Motor neuron (in vitro differentiated cells): ENCODE data around the gene PTTG1IP. TPM values are rescaled to one million over a fixed set of nuclear protein-coding genes. Genes with fewer than 3 reads are reported as not detected.

ENCODE experiments used
- ATAC-seq, 8 experiments: fragments of 200-7000 bp; cut with Tn5 transposase; replicated peaks in 6 of 8; 2 replicates each; pipeline ENCODE4 v1.8.0; 2021; ENCODE audit warnings: mild to moderate bottlenecking in 8 of 8, moderate library complexity in 8 of 8
- H3K27ac ChIP-seq, 2 donors: fragments of 250-450 bp; sonication (Bioruptor Pico); 2 replicates each; pipeline ENCODE4 v1.9.0; 2021; ENCODE audit warnings: antibody characterized with exemption in 2 of 2, mild to moderate bottlenecking in 2 of 2, moderate library complexity in 1 of 2
- H3K4me1 ChIP-seq, 2 donors: fragments of 250-450 bp; sonication (Bioruptor Pico); replicated peaks in 1 of 2; 2 replicates each; pipeline ENCODE4 v1.6.1; 2021; ENCODE audit warnings: antibody characterized with exemption in 2 of 2, mild to moderate bottlenecking in 2 of 2, moderate library complexity in 1 of 2
- H3K4me3 ChIP-seq, 5 donors: fragments of 250-450 bp; sonication (Bioruptor Pico); 2 replicates each; pipeline ENCODE4 v1.9.0; 2021; ENCODE audit warnings: antibody characterized with exemption in 5 of 5, mild to moderate bottlenecking in 5 of 5, moderate library complexity in 4 of 5
- WGBS, 10 experiments: fragments of 450-650 bp; shearing (Covaris generic); methylation state at CpG; one replicate each; pipeline ENCODE4 v1.0.0; 2022; 5-methylcytosine and 5-hydroxymethylcytosine counted together
- in situ Hi-C, 9 experiments: fragments of 400-800 bp; cut with MboI; loops; one replicate each; pipeline ENCODE4 v1.15.0; 2021; ENCODE audit warnings: low sequenced_read_pairs in 9 of 9, low pct_unique_long_range_greater_than_20kb in 2 of 9; ENCODE audit not compliant: unreplicated experiment in 9 of 9
- total RNA-seq, 8 experiments: library from RNA; unstranded; fragments of 300-600 nt; gene quantifications; 2 replicates each; pipeline versions ENCODE4 v1.2.3 to v1.2.4, GENCODE V29; 2022

The PTTG1IP gene
- total RNA-seq, 8 experiments from 2014 or later = 62.1 to 226 (median 85.5) TPM

DNA sequence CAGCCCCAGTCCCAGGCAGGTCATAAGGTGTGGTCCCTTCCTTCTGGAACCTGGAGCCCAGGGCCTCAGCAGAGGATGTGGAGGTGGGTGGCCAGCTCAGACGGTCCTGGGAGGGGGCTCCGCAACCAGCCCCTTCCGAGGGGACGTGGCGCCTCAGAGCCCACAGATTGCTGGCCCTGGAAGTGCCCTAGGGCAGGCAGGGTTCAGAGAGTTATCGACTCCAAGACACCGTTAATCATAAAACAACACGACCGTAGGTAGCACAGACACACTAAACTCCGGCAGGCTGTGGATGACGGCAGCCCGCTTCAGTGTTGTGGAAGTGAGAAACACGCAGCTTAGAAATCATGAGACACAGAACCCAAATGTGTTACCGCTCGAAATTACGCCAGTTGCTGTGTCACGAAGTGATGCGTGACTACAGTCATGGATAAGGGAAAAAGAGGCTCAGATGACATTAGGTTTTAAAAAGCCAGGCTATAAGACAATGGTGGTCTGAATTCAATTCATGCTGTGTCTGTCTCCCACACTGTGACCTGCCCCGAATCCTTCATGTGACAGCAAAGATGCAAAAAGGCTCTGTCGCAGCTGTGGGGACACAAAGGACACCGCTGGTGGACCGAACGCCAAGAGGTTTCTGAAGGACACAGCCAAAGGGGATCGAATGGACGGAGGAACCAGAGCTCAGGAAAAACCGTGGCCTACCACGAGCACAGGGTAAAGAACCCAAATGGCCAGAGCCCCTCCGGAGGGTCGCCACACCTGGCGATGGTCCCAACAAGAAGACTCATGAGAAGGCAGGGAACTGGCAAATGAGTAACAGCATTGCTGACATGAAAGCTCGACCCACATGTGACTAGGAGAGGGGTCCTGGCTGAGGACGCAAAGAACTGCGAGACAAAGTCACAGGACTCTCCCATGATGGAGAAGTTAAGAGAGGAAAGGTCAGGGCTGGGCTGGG lies 53.9 kb downstream of the PTTG1IP start:
- in situ Hi-C loops = no loop called here
- 89 to 100% (median 93%) methylated on average over 2 to 15 of the region's 33 CpGs for WGBS, 10 experiments
- ATAC-seq = no peak
- Histone ChIP-seq H3K4me3 (no peak overlapping the region), H3K4me1 (peaks cover 2 to 6% of the 10 kb centered on the region in 2 donors), H3K27ac (no peak overlapping the region)

DNA sequence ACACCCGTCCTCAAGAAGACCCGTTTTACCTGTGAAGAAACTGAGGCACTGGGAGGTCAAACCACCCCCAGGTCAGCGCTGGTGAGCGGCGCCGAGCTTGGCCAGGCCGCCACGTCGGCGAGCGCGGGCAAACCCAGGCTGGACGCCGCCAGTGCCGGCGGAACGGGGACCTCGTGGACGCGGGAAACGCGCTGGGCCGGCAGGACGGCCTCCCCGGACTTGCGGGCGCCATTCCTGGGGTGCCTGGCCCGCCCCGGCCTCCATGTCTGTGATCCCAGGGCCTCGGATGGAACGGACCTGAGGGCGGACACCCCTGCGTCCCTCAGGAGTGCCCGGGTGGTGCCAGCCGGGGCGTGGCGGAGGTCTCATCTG lies 54.9 kb downstream of the PTTG1IP start:
- in situ Hi-C loops = no loop called here
- Histone ChIP-seq H3K4me1 (peaks cover 2 to 6% of the 10 kb centered on the region in 2 donors), H3K27ac (peak overlapping the region; percentile 88 to 89), H3K4me3 (peak overlapping the region; percentile 60 to 99 (median 93))
- WGBS, 10 experiments = 8 to 79% (median 60%) methylated on average over 2 to 19 of the region's 37 CpGs; no CpG with 5 or more reads in 5 of the 10 experiments
- ATAC-seq = no peak

DNA sequence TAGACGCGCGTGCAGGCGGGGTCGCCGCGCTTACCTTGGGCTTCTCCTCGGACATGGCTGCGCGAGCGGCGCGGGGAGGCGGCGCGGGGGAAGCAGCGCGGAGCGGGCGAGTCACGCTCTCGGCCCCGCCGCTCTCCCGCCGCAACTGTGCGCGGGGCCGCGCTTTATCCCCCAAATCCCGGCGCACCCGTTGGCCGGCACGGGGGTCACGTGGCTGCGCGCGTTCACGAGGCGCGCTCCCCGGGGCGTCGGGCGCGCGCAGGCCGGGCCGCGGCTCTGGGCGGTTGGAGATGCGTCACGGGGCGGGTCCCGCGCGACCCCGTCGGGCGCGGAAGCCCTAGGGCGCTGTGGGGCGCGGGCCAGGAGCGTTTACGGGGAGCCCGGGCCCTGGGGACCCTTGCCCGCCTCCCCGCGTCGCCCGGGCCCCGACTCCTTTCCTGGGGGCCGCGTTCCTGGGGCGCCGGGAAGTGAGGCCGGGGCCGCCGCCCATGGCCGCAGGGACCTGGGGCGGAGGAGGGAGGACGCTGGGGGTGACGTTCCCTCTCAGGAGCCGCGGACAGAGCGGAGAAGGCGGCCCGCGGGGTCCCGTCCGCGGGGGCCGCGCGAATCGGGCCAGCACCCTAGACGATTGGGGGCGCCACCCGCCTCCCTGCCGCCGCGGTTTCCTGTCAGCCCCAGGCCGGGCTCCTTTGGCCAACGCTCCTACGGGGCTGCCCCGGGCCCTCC lies 55.4 kb downstream of the PTTG1IP start, which contains the start of gene SUMO3:
TSS of gene SUMO3 (minus strand) at position 149 of the 726 bp plus-strand sequence. CDS start at position 55, 94 bp downstream.
- ATAC-seq = peak; percentile 66 to 77 (median 72)
- Histone ChIP-seq H3K4me3 (peak within 1 kb of the TSS; percentile 60 to 99 (median 93)), H3K27ac (peak within 1 kb of the TSS; percentile 88 to 89), H3K4me1 (peaks cover 2 to 6% of the 10 kb centered on the region in 2 donors)
- 0 to 8% (median 1%) methylated on average over 3 to 23 of the region's 108 CpGs; no CpG with 5 or more reads in 7 of the 10 experiments for WGBS, 10 experiments
- in situ Hi-C loops = no loop called here

DNA sequence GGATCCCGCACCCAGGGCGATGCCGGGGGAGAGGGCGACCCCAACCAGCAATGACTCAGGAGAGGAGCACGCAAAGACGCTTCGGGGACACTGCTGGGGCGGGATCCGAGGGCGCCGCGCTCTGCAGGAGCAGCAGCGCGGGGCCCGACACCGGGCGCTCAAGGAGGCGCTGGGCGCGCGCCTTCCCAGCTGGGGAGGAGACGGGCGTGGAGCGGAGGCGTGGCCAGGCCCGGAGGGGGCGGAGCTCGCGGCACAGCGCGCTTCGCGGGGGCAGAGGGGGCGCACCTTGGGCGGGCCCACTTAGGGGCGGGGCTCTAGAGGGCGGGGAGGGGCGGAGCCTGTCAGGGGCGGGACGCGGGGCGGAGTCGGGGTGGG lies 56.0 kb downstream of the PTTG1IP start:
- Histone ChIP-seq H3K4me1 (peaks cover 2 to 6% of the 10 kb centered on the region in 2 donors), H3K4me3 (peak overlapping the region; percentile 60 to 99 (median 93)), H3K27ac (no peak overlapping the region)
- 0% methylated on average over 3 to 8 of the region's 43 CpGs; no CpG with 5 or more reads in 8 of the 10 experiments for WGBS, 10 experiments
- in situ Hi-C loops = no loop called here
- ATAC-seq = peak; percentile 73 to 87 (median 80)

DNA sequence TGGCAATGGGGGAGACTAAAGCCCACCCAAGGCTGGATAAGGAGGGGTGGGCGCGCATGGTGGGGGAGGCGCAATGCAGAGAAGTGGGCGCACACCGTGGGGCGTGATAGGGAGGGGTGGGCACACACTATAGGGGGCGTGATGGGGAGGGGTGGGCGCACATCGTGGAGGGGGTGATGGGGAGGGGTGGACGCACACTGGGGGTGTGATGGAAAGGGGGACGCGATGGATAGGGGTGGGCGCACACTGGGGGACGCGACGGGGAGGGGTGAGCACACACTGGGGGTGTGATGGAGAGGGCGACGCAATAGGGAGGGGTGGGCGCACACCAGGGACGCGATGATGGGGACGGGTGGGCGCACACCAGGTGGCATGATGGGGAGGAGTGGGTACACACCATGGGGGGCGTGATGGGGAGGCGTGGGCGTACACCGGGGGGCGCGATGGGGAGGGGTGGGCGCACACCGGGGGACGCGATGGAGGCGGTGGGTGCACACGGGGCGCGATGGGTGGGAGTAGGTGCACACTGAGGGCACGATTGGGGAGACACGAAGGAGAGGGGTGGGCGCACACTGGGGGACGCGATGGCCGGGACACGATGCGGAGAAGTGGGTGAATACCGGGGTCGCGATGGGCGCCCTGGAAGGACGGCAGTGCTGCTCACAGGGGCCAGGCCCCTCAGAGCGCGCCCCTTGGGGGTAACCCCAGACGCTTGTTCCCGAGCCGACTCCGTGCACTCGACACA lies 56.6 kb downstream of the PTTG1IP start:
- Histone ChIP-seq H3K4me3 (peak overlapping the region; percentile 60 to 99 (median 93)), H3K27ac (no peak overlapping the region), H3K4me1 (peaks cover 2 to 6% of the 10 kb centered on the region in 2 donors)
- in situ Hi-C loops = no loop called here
- WGBS, 10 experiments = 0% methylated on average over 4 to 5 of the region's 57 CpGs; no CpG with 5 or more reads in 8 of the 10 experiments
- peak in 1 of 8 experiments; percentile 0 for ATAC-seq

DNA sequence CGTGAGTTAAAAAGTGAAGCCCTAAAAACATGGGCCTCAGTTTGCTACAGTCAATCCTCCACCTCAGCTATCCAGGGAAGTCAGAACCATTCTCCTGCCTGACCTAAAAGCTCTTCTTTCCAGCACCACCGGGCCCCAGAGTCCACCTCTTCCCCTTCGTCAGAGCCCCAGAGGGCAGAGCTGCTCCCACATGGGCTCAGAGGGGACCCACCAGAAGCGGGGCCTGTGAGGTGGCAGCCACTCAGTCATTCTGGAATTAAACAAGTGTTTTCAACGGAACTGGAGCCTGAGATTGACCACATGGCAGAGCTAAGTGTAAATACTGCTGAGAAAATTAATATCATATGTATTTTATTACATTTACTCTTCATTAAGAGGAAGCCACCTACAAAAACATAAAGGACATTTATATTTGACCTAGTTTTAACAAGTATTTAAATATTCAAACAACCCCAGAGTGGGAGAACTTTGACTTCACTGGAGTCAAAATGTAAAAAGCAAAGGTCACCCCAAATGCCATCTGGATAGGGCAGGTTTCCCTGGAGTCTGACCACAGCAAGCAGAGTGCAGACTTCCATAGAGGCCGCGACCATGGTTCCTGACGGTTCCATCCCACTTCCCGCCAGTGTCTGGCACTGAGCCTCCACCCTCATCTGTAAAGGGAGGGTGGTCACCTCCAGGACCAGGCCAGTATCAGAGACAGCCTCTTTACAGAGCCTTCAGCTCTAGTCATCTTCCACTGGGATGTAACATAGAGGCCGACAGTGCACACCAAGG lies 57.5 kb downstream of the PTTG1IP start:
- in situ Hi-C loops = no loop called here
- no peak overlapping the region for H3K27ac ChIP-seq
- ATAC-seq = peak in 1 of 8 experiments; percentile 27
- 0 to 91% (median 67%) methylated on average over 1 to 8 of the region's 10 CpGs; no CpG with 5 or more reads in 1 of the 10 experiments for WGBS, 10 experiments
- no peak overlapping the region for H3K4me3 ChIP-seq
- peaks cover 2 to 6% of the 10 kb centered on the region in 2 donors for H3K4me1 ChIP-seq

DNA sequence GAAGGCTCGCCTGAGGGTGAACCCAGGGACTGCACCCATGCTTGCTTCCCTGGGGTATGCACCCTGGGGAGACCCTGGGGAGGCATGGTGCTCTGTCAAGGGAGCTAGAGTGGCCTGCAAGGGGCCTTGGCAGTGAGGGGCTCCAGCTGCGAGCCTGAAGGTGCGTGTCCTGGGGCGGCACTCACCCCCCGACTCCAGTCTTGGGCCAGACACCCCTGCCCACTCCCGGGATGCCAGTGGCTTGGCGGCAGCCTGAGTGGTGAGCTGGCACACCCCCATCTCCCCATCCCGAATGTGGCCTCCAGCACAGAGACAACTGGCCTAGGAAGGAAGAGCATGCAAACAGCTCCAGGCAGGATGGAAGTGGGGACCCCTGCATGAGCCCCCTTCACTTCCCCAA lies 58.3 kb downstream of the PTTG1IP start:
- in situ Hi-C loops = no loop called here
- 70 to 100% (median 94%) methylated on average over 1 to 4 of the region's 8 CpGs; no CpG with 5 or more reads in 6 of the 10 experiments for WGBS, 10 experiments
- Histone ChIP-seq H3K4me3 (no peak overlapping the region), H3K27ac (no peak overlapping the region), H3K4me1 (peaks cover 2 to 6% of the 10 kb centered on the region in 2 donors)
- ATAC-seq = no peak

DNA sequence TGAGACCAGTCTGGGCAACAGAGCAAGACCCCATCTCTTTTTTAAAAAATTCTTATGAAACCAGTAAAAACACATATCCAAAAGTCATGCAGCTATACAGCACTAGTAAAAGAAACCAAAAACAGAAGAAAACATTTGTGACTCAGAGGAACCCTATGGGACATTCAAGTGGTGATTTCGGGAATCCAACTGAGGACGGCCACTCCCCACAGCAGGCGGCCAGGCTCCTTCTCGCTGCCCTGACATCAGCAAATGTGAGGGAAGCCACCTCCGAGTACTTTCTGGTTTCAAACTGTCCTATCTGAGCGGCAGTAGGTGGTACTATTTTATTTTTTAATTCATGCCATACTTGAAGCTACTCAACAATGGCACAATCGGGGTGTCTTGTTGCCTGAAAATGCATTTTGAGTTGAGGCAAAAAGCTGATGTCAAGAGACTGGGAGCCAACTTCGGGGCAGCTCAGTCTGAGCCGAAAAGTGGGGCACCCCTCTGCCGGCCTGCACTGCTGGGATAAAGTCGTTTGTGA lies 58.9 kb downstream of the PTTG1IP start:
- 49 to 100% (median 76%) methylated on average over 2 to 9 of the region's 11 CpGs; no CpG with 5 or more reads in 1 of the 10 experiments for WGBS, 10 experiments
- Histone ChIP-seq H3K27ac (no peak overlapping the region), H3K4me3 (no peak overlapping the region), H3K4me1 (peaks cover 2 to 6% of the 10 kb centered on the region in 2 donors)
- in situ Hi-C loops = no loop called here
- no peak for ATAC-seq

DNA sequence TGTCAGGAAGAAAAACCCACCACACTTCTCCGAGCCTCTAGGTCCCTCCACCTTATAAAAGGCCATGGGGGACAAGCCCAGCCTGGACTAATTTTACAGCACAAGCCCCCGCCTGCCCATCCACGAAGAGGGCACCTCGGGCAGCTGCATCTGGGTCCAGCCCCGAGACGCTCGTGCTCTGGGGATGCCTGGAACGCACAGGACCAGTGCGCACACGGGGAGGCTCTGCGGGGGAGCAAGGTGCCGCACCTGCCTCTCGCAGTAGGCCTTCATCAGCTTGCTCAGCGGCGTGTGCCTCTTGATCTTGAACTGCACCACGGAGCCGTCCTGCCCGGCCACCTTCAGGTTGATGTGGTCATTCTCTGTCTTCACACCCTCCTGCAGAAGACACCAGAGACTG lies 59.8 kb downstream of the PTTG1IP start:
- in situ Hi-C loops = no loop called here
- H3K4me1 ChIP-seq = peaks cover 2% of the 10 kb centered on the region in 2 donors
- ATAC-seq = no peak
- no peak overlapping the region for H3K27ac ChIP-seq
- no peak overlapping the region for H3K4me3 ChIP-seq
- WGBS, 10 experiments = 87 to 100% (median 96%) methylated on average over 1 to 13 of the region's 18 CpGs; no CpG with 5 or more reads in 5 of the 10 experiments

DNA sequence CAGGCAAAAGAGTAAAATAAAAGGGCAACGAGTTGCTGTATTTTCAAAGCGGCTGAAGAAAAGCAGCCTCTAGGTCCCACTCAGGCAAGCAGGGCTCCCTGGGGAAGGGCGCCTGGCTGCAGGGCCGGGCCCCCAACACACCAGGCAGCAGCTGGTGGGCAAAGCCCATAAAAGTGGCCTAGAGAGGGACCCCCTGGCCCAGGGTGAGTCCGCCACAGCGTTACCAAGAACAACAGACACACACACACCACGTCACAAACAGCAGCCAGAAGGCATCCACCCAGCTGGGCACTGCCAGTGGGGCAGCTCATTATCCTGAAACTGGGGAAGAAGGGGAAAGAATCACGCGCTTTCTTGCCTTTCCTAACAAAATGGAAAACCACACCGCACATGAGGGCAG lies 60.3 kb downstream of the PTTG1IP start:
- Histone ChIP-seq H3K4me3 (no peak overlapping the region), H3K27ac (no peak overlapping the region), H3K4me1 (peaks cover 0 to 2% of the 10 kb centered on the region in 2 donors)
- ATAC-seq = no peak
- in situ Hi-C loops = no loop called here
- 77 to 100% (median 91%) methylated on average over 1 to 7 of the region's 10 CpGs; no CpG with 5 or more reads in 5 of the 10 experiments for WGBS, 10 experiments

DNA sequence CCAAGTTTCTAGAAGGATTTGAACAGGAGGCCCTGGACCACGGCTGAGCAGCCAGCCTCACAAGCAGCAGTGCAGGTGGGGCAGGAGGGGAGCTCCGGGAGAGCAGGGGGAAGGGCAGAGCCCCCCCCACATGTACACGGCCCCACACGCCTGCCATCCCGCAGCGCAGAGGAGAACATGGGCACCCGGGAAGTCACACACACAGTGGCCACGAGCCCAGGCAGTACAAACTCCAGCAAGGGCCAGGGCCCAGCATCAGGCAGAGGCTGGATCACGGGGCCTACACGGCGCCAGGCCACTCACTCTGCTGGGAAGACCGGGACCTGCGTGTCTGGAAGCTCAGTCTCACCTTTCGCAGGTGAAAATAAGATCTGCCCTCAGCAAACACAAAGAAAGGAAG lies 60.9 kb downstream of the PTTG1IP start:
- WGBS, 10 experiments = 90 to 100% (median 93%) methylated on average over 2 to 5 of the region's 14 CpGs; no CpG with 5 or more reads in 7 of the 10 experiments
- no peak overlapping the region for H3K4me3 ChIP-seq
- H3K4me1 ChIP-seq = peaks cover 0 to 2% of the 10 kb centered on the region in 2 donors
- in situ Hi-C loops = no loop called here
- no peak for ATAC-seq
- H3K27ac ChIP-seq = no peak overlapping the region
